A673 (cell line): Measurements from ENCODE around the gene IL19. TPM values are rescaled to one million over a fixed set of nuclear protein-coding genes. Genes with fewer than 3 reads are reported as not detected.

Source experiments
- BruUV-seq: library from RNA; stranded (reverse); fragments of 400-500 nt; replicated peaks from 2 replicates; lab custom pipeline; 2021; lab: Mats Ljungman, UMichigan
- CTCF ChIA-PET: fragments of 300-600 bp; sonication (Branson Sonifier 250); formaldehyde crosslinking; loops from one replicate; lab custom pipeline; 2022; ENCODE audit warnings: antibody characterized with exemption; lab: Charles Lee
- POLR2A ChIA-PET: fragments of 300-600 bp; sonication (Branson Sonifier 250); formaldehyde crosslinking; loops from one replicate; lab custom pipeline; 2022; ENCODE audit warnings: antibody characterized with exemption; ENCODE audit not compliant: low non-redundant PET; lab: Charles Lee
- DNase-seq: peaks from one replicate; pipeline ENCODE4 v3.0.0-alpha.2; 2015; ENCODE audit warnings: low spot score
- H3K27ac ChIP-seq: fragments of 200-600 bp; sonication (generic); 2 replicates; pipeline ENCODE4 v1.5.1; 2016; ENCODE audit warnings: mixed run types, low read depth, mild to moderate bottlenecking, mixed read lengths, antibody characterized with exemption, low read length; ENCODE audit not compliant: poor library complexity, severe bottlenecking
- H3K27me3 ChIP-seq: fragments of 200-600 bp; sonication (generic); replicated peaks from 2 replicates; pipeline ENCODE4 v1.6.1; 2017; ENCODE audit warnings: mixed run types, low read depth, mild to moderate bottlenecking, mixed read lengths, antibody characterized with exemption, low read length; ENCODE audit not compliant: insufficient read depth, poor library complexity
- H3K36me3 ChIP-seq: fragments of 200-600 bp; sonication (generic); 2 replicates; pipeline ENCODE4 v1.6.1; 2016; ENCODE audit warnings: mixed run types, mild to moderate bottlenecking, mixed read lengths, antibody characterized with exemption, low read length; ENCODE audit not compliant: insufficient read depth, poor library complexity, severe bottlenecking
- H3K4me1 ChIP-seq: fragments of 200-600 bp; sonication (generic); 2 replicates; pipeline ENCODE4 v1.6.1; 2017; ENCODE audit warnings: mixed run types, mild to moderate bottlenecking, mixed read lengths, antibody characterized with exemption, low read length; ENCODE audit not compliant: insufficient read depth, poor library complexity, severe bottlenecking
- H3K4me3 ChIP-seq: fragments of 200-600 bp; sonication (generic); 2 replicates; pipeline ENCODE4 v1.5.1; 2016; ENCODE audit warnings: low read depth, mixed run types, mild to moderate bottlenecking, mixed read lengths, low read length; ENCODE audit not compliant: poor library complexity, severe bottlenecking
- H3K9me3 ChIP-seq: fragments of 200-600 bp; sonication (generic); 2 replicates; pipeline ENCODE4 v1.6.1; 2016; ENCODE audit warnings: mixed run types, low read depth, mild to moderate bottlenecking, mixed read lengths, antibody characterized with exemption, low read length; ENCODE audit not compliant: poor library complexity, severe bottlenecking
- CTCF ChIP-seq: fragments of 300-800, 200-600 bp; sonication (generic); conservative IDR thresholded peaks from 2 replicates; pipeline ENCODE4 v1.5.1; 2017; ENCODE audit warnings: low read depth, mild to moderate bottlenecking, antibody characterized with exemption, low read length, moderate library complexity, mixed read lengths
- EZH2 ChIP-seq: fragments of 200-600 bp; sonication (generic); IDR thresholded peaks from 2 replicates; pipeline ENCODE4 v1.6.1; 2017; ENCODE audit warnings: borderline replicate concordance, low read depth, mild to moderate bottlenecking, mixed read lengths, antibody characterized with exemption, low read length; ENCODE audit not compliant: poor library complexity, severe bottlenecking
- intact Hi-C: fragments of 100-400 bp; cut with micrococcal nuclease; formaldehyde crosslinking; loops from one replicate; pipeline ENCODE4 v1.10.0; 2022; ENCODE audit not compliant: unreplicated experiment
- total RNA-seq: library from RNA; stranded (reverse); gene quantifications from 2 replicates; pipeline ENCODE4 v1.2.3, GENCODE V29; 2021

The IL19 gene
- total RNA-seq, 1 experiment from 2014 or later = not detected

GRCh38 chr1:206843626-206844025 lies 73.1 kb downstream of the IL19 start:
- TF ChIP-seq CTCF = no peak
- TF ChIP-seq EZH2 = no peak
- no peaks in the 10 kb centered on the region for H3K4me1 ChIP-seq
- H3K27me3 ChIP-seq = peaks cover 16% of the 10 kb centered on the region
- CTCF ChIA-PET = no interaction called here
- H3K36me3 ChIP-seq = no peaks in the 10 kb centered on the region
- DNase-seq = no peak
- no peak overlapping the region for H3K27ac ChIP-seq
- no peak overlapping the region for H3K4me3 ChIP-seq
- intact Hi-C loops = no loop called here
- no TSS peak for BruUV-seq
- POLR2A ChIA-PET = no interaction called here
- H3K9me3 ChIP-seq = no peaks in the 10 kb centered on the region

- ChIA-PET CTCF (no interaction called here), POLR2A (no interaction called here)
- no peaks in the 10 kb centered on the region for H3K36me3 ChIP-seq
- H3K4me1 ChIP-seq = no peaks in the 10 kb centered on the region
- TF ChIP-seq EZH2 (no peak), CTCF (no peak)
- intact Hi-C loops = no loop called here
- H3K9me3 ChIP-seq = no peaks in the 10 kb centered on the region
- H3K27ac ChIP-seq = no peak overlapping the region
- H3K4me3 ChIP-seq = no peak overlapping the region
- DNase-seq = no peak
- peaks cover 28% of the 10 kb centered on the region for H3K27me3 ChIP-seq
- BruUV-seq = no TSS peak
Measured at GRCh38 chr1:206846487-206846886, 75.9 kb downstream of the IL19 start.

GRCh38 chr1:206847337-206847834 lies 76.8 kb downstream of the IL19 start:
- no peaks in the 10 kb centered on the region for H3K4me1 ChIP-seq
- intact Hi-C loops = no loop called here
- POLR2A ChIA-PET = no interaction called here
- H3K27me3 ChIP-seq = peaks cover 34% of the 10 kb centered on the region
- no peaks in the 10 kb centered on the region for H3K36me3 ChIP-seq
- TF ChIP-seq CTCF (no peak), EZH2 (no peak)
- H3K27ac ChIP-seq = no peak overlapping the region
- no peak for DNase-seq
- H3K4me3 ChIP-seq = no peak overlapping the region
- peaks cover 5% of the 10 kb centered on the region for H3K9me3 ChIP-seq
- CTCF ChIA-PET = no interaction called here
- BruUV-seq = no TSS peak
